ENCODE measurements around the gene SLC52A3.

Gene SLC52A3

DNA sequence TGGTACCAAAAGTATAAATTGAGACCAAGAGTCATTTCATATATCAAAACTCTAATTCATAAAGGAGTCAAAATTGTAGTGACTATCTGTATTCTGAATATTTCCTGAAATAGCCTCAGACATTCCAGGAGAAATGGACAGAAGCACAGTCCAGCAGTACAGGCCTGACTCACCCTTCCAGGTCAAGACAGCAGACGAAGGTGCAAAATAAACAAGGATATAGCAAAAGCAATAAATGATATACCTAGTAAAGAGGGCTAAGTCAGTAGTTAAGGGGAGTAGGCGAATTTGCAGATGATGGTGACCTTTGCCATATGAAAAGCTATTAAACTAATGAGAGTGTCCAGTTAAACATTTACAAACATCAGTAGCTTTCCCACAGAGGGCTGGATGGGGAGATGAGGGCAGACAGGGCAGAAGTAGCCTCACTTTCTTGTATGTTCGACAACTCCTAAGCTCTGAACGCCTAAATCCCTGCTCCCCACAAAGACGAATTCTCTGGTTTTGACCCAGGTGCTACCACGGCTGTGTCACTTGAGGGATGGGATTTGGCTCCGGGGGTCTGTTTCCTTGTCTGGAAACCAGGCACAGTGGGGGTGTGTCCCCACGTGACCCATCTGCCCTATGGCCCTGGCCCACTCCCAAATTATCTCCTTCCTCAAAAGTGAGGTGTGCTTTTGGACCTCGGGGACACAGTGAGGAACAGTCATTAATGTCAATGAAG is 3.6 kb upstream of the SLC52A3 start:
- Histone ChIP-seq H3K36me3 (ENCODE audit: control insufficient read depth in 1 of 2, insufficient read depth in 2 of 2, low read depth in 1 of 2, low read length in 2 of 2) (no peaks in the 10 kb centered on the region), H2BK120ac (ENCODE audit: low read depth, low read length) (no peak overlapping the region), H2BK12ac (ENCODE audit: low read length in 2 of 2) (no peak overlapping the region), H3K4me1 (ENCODE audit: control insufficient read depth, insufficient read depth, low read depth, low read length) (no peaks in the 10 kb centered on the region), H3K79me1 (replicated peaks; ENCODE audit: low read length, poor library complexity, severe bottlenecking) (no peaks in the 10 kb centered on the region), H4K8ac (ENCODE audit: low read length) (no peak overlapping the region), H3K27ac (ENCODE audit: low read length, poor library complexity, severe bottlenecking) (no peak overlapping the region), H2BK15ac (ENCODE audit: low read depth, poor library complexity, severe bottlenecking) (no peak overlapping the region), H2AFZ (ENCODE audit: low read depth, low read length) (no peak overlapping the region), H3K23ac (ENCODE audit: low read length in 2 of 2) (no peak overlapping the region), H3K14ac (ENCODE audit: low read length in 2 of 2) (no peak overlapping the region), H4K91ac (ENCODE audit: low read length) (no peak overlapping the region), H2AK5ac (ENCODE audit: low read length, severe bottlenecking) (no peak overlapping the region), H3K18ac (ENCODE audit: low read depth in 1 of 2, low read length in 2 of 2) (no peak overlapping the region), H3K9ac (ENCODE audit: low read length) (no peak overlapping the region), H2BK5ac (ENCODE audit: low read depth, low read length, poor library complexity, severe bottlenecking) (no peak overlapping the region), H3K9me3 (ENCODE audit: control insufficient read depth, low read length) (peaks cover 5% of the 10 kb centered on the region), H3K4ac (ENCODE audit: low read depth in 1 of 2, low read length in 2 of 2) (no peak overlapping the region), H3K4me3 (ENCODE audit: insufficient read depth in 1 of 2, low read depth in 1 of 2, low read length in 2 of 2) (no peak overlapping the region), H3K4me2 (ENCODE audit: low read length, poor library complexity, severe bottlenecking) (no peak overlapping the region), H3K27me3 (ENCODE audit: control insufficient read depth in 1 of 2, insufficient read depth in 1 of 2, low read length in 2 of 2) (peaks cover 10 to 55% of the 10 kb centered on the region in 2 experiments)
- DNase-seq = no peak
- 82% methylated on average over 7 of the region's 9 CpGs for WGBS

DNA sequence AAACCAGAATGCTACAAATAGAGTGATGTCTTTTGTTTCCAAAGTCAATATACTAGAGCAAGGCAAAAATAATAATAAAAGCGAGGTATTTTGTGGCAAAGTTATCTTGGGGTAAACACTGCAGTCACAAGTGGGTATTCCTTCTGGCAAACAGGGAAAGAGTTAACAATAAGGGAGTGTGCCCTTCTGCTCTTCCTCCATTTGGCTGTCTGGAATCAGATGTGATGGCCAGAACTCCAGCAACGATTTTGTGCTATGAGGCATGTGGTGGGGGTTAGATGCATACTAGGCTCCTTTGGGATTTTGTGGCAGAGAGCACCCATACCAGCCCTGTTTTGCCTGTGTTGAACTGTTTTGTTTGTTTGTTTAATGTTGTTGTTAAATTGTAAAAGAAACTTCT is 2.4 kb upstream of the SLC52A3 start:
- H3K14ac ChIP-seq (ENCODE audit: low read length in 2 of 2) = no peak overlapping the region
- no peak overlapping the region for H4K91ac ChIP-seq (ENCODE audit: low read length)
- 67% methylated on average over 2 of the region's 2 CpGs for WGBS
- no peak overlapping the region for H3K18ac ChIP-seq (ENCODE audit: low read depth in 1 of 2, low read length in 2 of 2)
- H2BK15ac ChIP-seq (ENCODE audit: low read depth, poor library complexity, severe bottlenecking) = no peak overlapping the region
- no peak overlapping the region for H3K4ac ChIP-seq (ENCODE audit: low read depth in 1 of 2, low read length in 2 of 2)
- peaks cover 9 to 47% of the 10 kb centered on the region in 2 experiments for H3K27me3 ChIP-seq (ENCODE audit: control insufficient read depth in 1 of 2, insufficient read depth in 1 of 2, low read length in 2 of 2)
- H2BK120ac ChIP-seq (ENCODE audit: low read depth, low read length) = no peak overlapping the region
- no peaks in the 10 kb centered on the region for H3K36me3 ChIP-seq (ENCODE audit: control insufficient read depth in 1 of 2, insufficient read depth in 2 of 2, low read depth in 1 of 2, low read length in 2 of 2)
- H3K79me1 ChIP-seq (replicated peaks; ENCODE audit: low read length, poor library complexity, severe bottlenecking) = no peaks in the 10 kb centered on the region
- no peak for DNase-seq
- no peak overlapping the region for H2BK12ac ChIP-seq (ENCODE audit: low read length in 2 of 2)
- no peak overlapping the region for H2AFZ ChIP-seq (ENCODE audit: low read depth, low read length)
- no peak overlapping the region for H3K27ac ChIP-seq (ENCODE audit: low read length, poor library complexity, severe bottlenecking)
- no peaks in the 10 kb centered on the region for H3K4me1 ChIP-seq (ENCODE audit: control insufficient read depth, insufficient read depth, low read depth, low read length)
- H3K9me3 ChIP-seq (ENCODE audit: control insufficient read depth, low read length) = peaks cover 5% of the 10 kb centered on the region
- H3K4me3 ChIP-seq (ENCODE audit: insufficient read depth in 1 of 2, low read depth in 1 of 2, low read length in 2 of 2) = no peak overlapping the region
- no peak overlapping the region for H3K9ac ChIP-seq (ENCODE audit: low read length)
- no peak overlapping the region for H4K8ac ChIP-seq (ENCODE audit: low read length)
- no peak overlapping the region for H3K4me2 ChIP-seq (ENCODE audit: low read length, poor library complexity, severe bottlenecking)
- H2AK5ac ChIP-seq (ENCODE audit: low read length, severe bottlenecking) = no peak overlapping the region
- H2BK5ac ChIP-seq (ENCODE audit: low read depth, low read length, poor library complexity, severe bottlenecking) = no peak overlapping the region
- no peak overlapping the region for H3K23ac ChIP-seq (ENCODE audit: low read length in 2 of 2)

DNA sequence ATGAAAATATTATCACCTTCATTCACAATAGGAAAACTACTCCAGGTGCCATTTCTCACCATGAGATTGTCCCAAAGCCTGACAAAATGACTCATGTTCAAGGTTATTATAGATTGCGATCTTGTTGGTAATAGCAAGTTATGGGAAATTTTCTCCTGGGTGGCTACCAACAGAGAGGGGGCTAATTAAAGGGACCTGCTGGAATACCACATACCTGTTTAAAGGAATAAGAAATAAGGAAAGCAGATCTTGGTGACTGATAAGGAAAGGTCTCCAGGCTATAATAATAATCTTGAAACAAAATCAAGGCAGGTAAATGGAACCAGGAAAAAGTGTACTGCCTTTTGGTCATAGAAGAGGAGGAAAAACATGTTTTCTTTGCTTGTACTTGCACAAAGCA is 1.4 kb downstream of the SLC52A3 start:
- H3K4me3 ChIP-seq (ENCODE audit: insufficient read depth in 1 of 2, low read depth in 1 of 2, low read length in 2 of 2) = no peak overlapping the region
- no peak overlapping the region for H3K18ac ChIP-seq (ENCODE audit: low read depth in 1 of 2, low read length in 2 of 2)
- no peak overlapping the region for H2BK5ac ChIP-seq (ENCODE audit: low read depth, low read length, poor library complexity, severe bottlenecking)
- no peaks in the 10 kb centered on the region for H3K4me1 ChIP-seq (ENCODE audit: control insufficient read depth, insufficient read depth, low read depth, low read length)
- peaks cover 0 to 43% of the 10 kb centered on the region in 2 experiments for H3K27me3 ChIP-seq (ENCODE audit: control insufficient read depth in 1 of 2, insufficient read depth in 1 of 2, low read length in 2 of 2)
- no peak overlapping the region for H3K4ac ChIP-seq (ENCODE audit: low read depth in 1 of 2, low read length in 2 of 2)
- DNase-seq = no peak
- no peak overlapping the region for H3K14ac ChIP-seq (ENCODE audit: low read length in 2 of 2)
- H4K91ac ChIP-seq (ENCODE audit: low read length) = no peak overlapping the region
- no peak overlapping the region for H3K9ac ChIP-seq (ENCODE audit: low read length)
- no peak overlapping the region for H2AK5ac ChIP-seq (ENCODE audit: low read length, severe bottlenecking)
- 47% methylated on average over 1 of the region's 1 CpG for WGBS
- H2BK15ac ChIP-seq (ENCODE audit: low read depth, poor library complexity, severe bottlenecking) = no peak overlapping the region
- H3K36me3 ChIP-seq (ENCODE audit: control insufficient read depth in 1 of 2, insufficient read depth in 2 of 2, low read depth in 1 of 2, low read length in 2 of 2) = no peaks in the 10 kb centered on the region
- no peak overlapping the region for H2AFZ ChIP-seq (ENCODE audit: low read depth, low read length)
- H4K8ac ChIP-seq (ENCODE audit: low read length) = no peak overlapping the region
- H3K27ac ChIP-seq (ENCODE audit: low read length, poor library complexity, severe bottlenecking) = no peak overlapping the region
- no peak overlapping the region for H2BK12ac ChIP-seq (ENCODE audit: low read length in 2 of 2)
- no peak overlapping the region for H2BK120ac ChIP-seq (ENCODE audit: low read depth, low read length)
- H3K9me3 ChIP-seq (ENCODE audit: control insufficient read depth, low read length) = peaks cover 5% of the 10 kb centered on the region
- H3K79me1 ChIP-seq (replicated peaks; ENCODE audit: low read length, poor library complexity, severe bottlenecking) = no peaks in the 10 kb centered on the region
- H3K23ac ChIP-seq (ENCODE audit: low read length in 2 of 2) = no peak overlapping the region
- H3K4me2 ChIP-seq (ENCODE audit: low read length, poor library complexity, severe bottlenecking) = no peak overlapping the region

GRCh38 chr20:764255-764654 is 4.0 kb downstream of the SLC52A3 start:
- no peaks in the 10 kb centered on the region for H3K9me3 ChIP-seq (ENCODE audit: control insufficient read depth, low read length)
- peaks cover 4% of the 10 kb centered on the region for H3K4me1 ChIP-seq (ENCODE audit: control insufficient read depth, insufficient read depth, low read depth, low read length)
- no peaks in the 10 kb centered on the region for H3K36me3 ChIP-seq (ENCODE audit: control insufficient read depth in 1 of 2, insufficient read depth in 2 of 2, low read depth in 1 of 2, low read length in 2 of 2)
- no peak for DNase-seq
- H3K27ac ChIP-seq (ENCODE audit: low read length, poor library complexity, severe bottlenecking) = no peak overlapping the region
- H2BK120ac ChIP-seq (ENCODE audit: low read depth, low read length) = no peak overlapping the region
- H4K8ac ChIP-seq (ENCODE audit: low read length) = no peak overlapping the region
- H3K9ac ChIP-seq (ENCODE audit: low read length) = no peak overlapping the region
- no peak overlapping the region for H3K18ac ChIP-seq (ENCODE audit: low read depth in 1 of 2, low read length in 2 of 2)
- H2BK15ac ChIP-seq (ENCODE audit: low read depth, poor library complexity, severe bottlenecking) = no peak overlapping the region
- H2BK12ac ChIP-seq (ENCODE audit: low read length in 2 of 2) = no peak overlapping the region
- no peaks in the 10 kb centered on the region for H3K79me1 ChIP-seq (replicated peaks; ENCODE audit: low read length, poor library complexity, severe bottlenecking)
- no peak overlapping the region for H2AFZ ChIP-seq (ENCODE audit: low read depth, low read length)
- no peak overlapping the region for H2AK5ac ChIP-seq (ENCODE audit: low read length, severe bottlenecking)
- no peak overlapping the region for H4K91ac ChIP-seq (ENCODE audit: low read length)
- H3K4ac ChIP-seq (ENCODE audit: low read depth in 1 of 2, low read length in 2 of 2) = no peak overlapping the region
- H3K4me2 ChIP-seq (ENCODE audit: low read length, poor library complexity, severe bottlenecking) = no peak overlapping the region
- H2BK5ac ChIP-seq (ENCODE audit: low read depth, low read length, poor library complexity, severe bottlenecking) = no peak overlapping the region
- H3K27me3 ChIP-seq (ENCODE audit: control insufficient read depth in 1 of 2, insufficient read depth in 1 of 2, low read length in 2 of 2) = peaks cover 11 to 55% of the 10 kb centered on the region in 2 experiments
- 71% methylated on average over 2 of the region's 3 CpGs for WGBS
- H3K14ac ChIP-seq (ENCODE audit: low read length in 2 of 2) = no peak overlapping the region
- H3K23ac ChIP-seq (ENCODE audit: low read length in 2 of 2) = no peak overlapping the region
- H3K4me3 ChIP-seq (ENCODE audit: insufficient read depth in 1 of 2, low read depth in 1 of 2, low read length in 2 of 2) = no peak overlapping the region

Measured in mesenchymal stem cell (in vitro differentiated cells and primary cell).